ENCODE data around the gene WHRN. TPM values are rescaled to one million over a fixed set of nuclear protein-coding genes. Genes with fewer than 3 reads are reported as not detected.

The WHRN gene
- total and polyA plus RNA-seq, 9 of the 15 experiments (the other 6 are each of a cell fraction or from before 2014, with no cell fraction given), result 0.31 to 14.1 (median 3.0) TPM

GRCh38 chr9:114538241-114538640 lies 33.0 kb upstream of the WHRN start (continued):
- TF ChIP-seq REST (IDR thresholded peaks at IDR 0.05; ENCODE audit: borderline replicate concordance) (peak; percentile 59; the same call in 1 of the 2 replicates), REST (CRISPR knock-in tag; IDR thresholded peaks at IDR 0.05; ENCODE audit: low read depth) (no peak), FOSL1 (tag; conservative IDR thresholded peaks at IDR 0.05) (0 out of 2 replicates have a peak, but pooled peaks have one; percentile 14), POLR3G (IDR thresholded peaks at IDR 0.05; ENCODE audit: extremely low read depth, insufficient read length, insufficient replicate concordance) (no peak)

All from K562 (cell line).